ENCODE measurements around the gene RIPOR3.

RIPOR3 gene

GRCh38 chr20:50588034-50588736 is 103.2 kb downstream of the RIPOR3 start:
- peak; percentile 57 for DNase-seq (ENCODE audit: low read depth)

GRCh38 chr20:50587291-50587961 is 103.9 kb downstream of the RIPOR3 start:
- no peak for DNase-seq (ENCODE audit: low read depth)

- no peak for DNase-seq (ENCODE audit: low read depth)
Observed at GRCh38 chr20:50586531-50587232, 104.7 kb downstream of the RIPOR3 start.

GRCh38 chr20:50585678-50586077 is 105.7 kb downstream of the RIPOR3 start:
- no peak for DNase-seq (ENCODE audit: low read depth)

GRCh38 chr20:50585214-50585613 is 106.1 kb downstream of the RIPOR3 start:
- no peak for DNase-seq (ENCODE audit: low read depth)

GRCh38 chr20:50584687-50585086 is 106.7 kb downstream of the RIPOR3 start:
- DNase-seq (ENCODE audit: low read depth) = no peak

GRCh38 chr20:50583442-50584150 is 107.7 kb downstream of the RIPOR3 start:
- DNase-seq (ENCODE audit: low read depth) = no peak

- no peak for DNase-seq (ENCODE audit: low read depth)
Observed at GRCh38 chr20:50582591-50583234, 108.6 kb downstream of the RIPOR3 start.

- DNase-seq (ENCODE audit: low read depth) = no peak
Observed at GRCh38 chr20:50582092-50582491, 109.2 kb downstream of the RIPOR3 start.

GRCh38 chr20:50580842-50581544 is 110.3 kb downstream of the RIPOR3 start:
- DNase-seq (ENCODE audit: low read depth) = no peak

GRCh38 chr20:50580016-50580747 is 111.2 kb downstream of the RIPOR3 start:
- DNase-seq (ENCODE audit: low read depth) = no peak

- no peak for DNase-seq (ENCODE audit: low read depth)
Observed at GRCh38 chr20:50579511-50579910, 111.8 kb downstream of the RIPOR3 start.

- DNase-seq (ENCODE audit: low read depth) = no peak
Observed at GRCh38 chr20:50578778-50579165, 112.6 kb downstream of the RIPOR3 start.

- DNase-seq (ENCODE audit: low read depth) = no peak
Observed at GRCh38 chr20:50578061-50578777, 113.1 kb downstream of the RIPOR3 start.

GRCh38 chr20:50577175-50578018 is 113.9 kb downstream of the RIPOR3 start:
- no peak for DNase-seq (ENCODE audit: low read depth)

GRCh38 chr20:50575865-50576720 is 115.2 kb downstream of the RIPOR3 start:
- DNase-seq (ENCODE audit: low read depth) = peak; percentile 54

- no peak for DNase-seq (ENCODE audit: low read depth)
Observed at GRCh38 chr20:50574586-50574985, 116.8 kb downstream of the RIPOR3 start.

- no peak for DNase-seq (ENCODE audit: low read depth)
Observed at GRCh38 chr20:50574108-50574507, 117.2 kb downstream of the RIPOR3 start.

Data from iris pigment epithelial cell (primary cell).